Neural cell (in vitro differentiated cells): ENCODE measurements around the gene CCSER2. TPM values are rescaled to one million over a fixed set of nuclear protein-coding genes. Genes with fewer than 3 reads are reported as not detected.

ENCODE experiments used
- H2AFZ ChIP-seq: fragments of 200-600, 300-800 bp; sonication (generic), shearing (Covaris generic); 2 replicates; pipeline ENCODE4 v1.6.0; 2014; ENCODE audit warnings: low read depth, mild to moderate bottlenecking, antibody characterized with exemption, low read length, moderate library complexity
- H3F3A ChIP-seq: fragments of 200-600 bp; shearing (Covaris generic); 2 replicates; pipeline ENCODE4 v1.6.1; 2016; ENCODE audit warnings: mild to moderate bottlenecking, moderate library complexity, mixed read lengths, antibody characterized with exemption, low read length; ENCODE audit not compliant: insufficient read depth, poor library complexity, severe bottlenecking
- H3K27ac ChIP-seq: fragments of 200-600, 300-800 bp; sonication (generic), shearing (Covaris generic); 2 replicates; pipeline ENCODE4 v1.5.1; 2014; ENCODE audit warnings: mild to moderate bottlenecking, low read length, moderate library complexity
- H3K27me3 ChIP-seq: fragments of 300-800, 200-600 bp; sonication (generic), shearing (Covaris generic); 2 replicates; pipeline ENCODE4 v1.6.0; 2014; ENCODE audit warnings: mild to moderate bottlenecking, low read depth, low read length, moderate library complexity; ENCODE audit not compliant: insufficient read depth
- H3K36me3 ChIP-seq: fragments of 300-800, 200-600 bp; sonication (generic), shearing (Covaris generic); 2 replicates; pipeline ENCODE4 v1.5.1; 2014; ENCODE audit warnings: mild to moderate bottlenecking, antibody characterized with exemption, low read length, moderate library complexity; ENCODE audit not compliant: insufficient read depth
- H3K4me2 ChIP-seq: fragments of 300-800, 200-600 bp; sonication (generic), shearing (Covaris generic); 2 replicates; pipeline ENCODE4 v1.6.0; 2014; ENCODE audit warnings: mild to moderate bottlenecking, low read length
- H3K4me3 ChIP-seq: fragments of 300-800, 200-600 bp; sonication (generic), shearing (Covaris generic); 2 replicates; pipeline ENCODE4 v1.5.1; 2014; ENCODE audit warnings: mild to moderate bottlenecking, low read length, moderate library complexity
- H3K79me2 ChIP-seq: fragments of 200-600 bp; shearing (Covaris generic); replicated peaks from 2 replicates; pipeline ENCODE4 v1.6.0; 2014; ENCODE audit warnings: mild to moderate bottlenecking, low read length, moderate library complexity; ENCODE audit not compliant: insufficient read depth
- H3K9ac ChIP-seq: fragments of 300-800, 200-600 bp; sonication (generic), shearing (Covaris generic); 2 replicates; pipeline ENCODE4 v1.6.1; 2016; ENCODE audit warnings: mild to moderate bottlenecking, low read length, mixed read lengths
- H3K9me2 ChIP-seq: fragments of 200-600 bp; shearing (Covaris generic); 2 replicates; pipeline ENCODE4 v1.6.1; 2016; ENCODE audit warnings: mild to moderate bottlenecking, low read length, mixed read lengths; ENCODE audit not compliant: insufficient read depth
- H3K9me3 ChIP-seq: fragments of 200-600, 300-800 bp; sonication (generic), shearing (Covaris generic); 2 replicates; pipeline ENCODE4 v1.6.1; 2016; ENCODE audit warnings: mild to moderate bottlenecking, mixed run types, low read length, moderate library complexity, mixed read lengths
- H4K20me1 ChIP-seq: fragments of 200-600 bp; shearing (Covaris generic); 2 replicates; pipeline ENCODE4 v1.6.1; 2016; ENCODE audit warnings: mild to moderate bottlenecking, mixed run types; ENCODE audit not compliant: insufficient read depth
- CTCF ChIP-seq: fragments of 450-650 bp; IDR thresholded peaks from 2 replicates; pipeline ENCODE4 v1.5.1; 2014; ENCODE audit warnings: antibody characterized with exemption, mild to moderate bottlenecking, moderate library complexity; ENCODE audit not compliant: poor library complexity, severe bottlenecking
- EP300 ChIP-seq: fragments of 450-650 bp; conservative IDR thresholded peaks from 2 replicates; pipeline ENCODE4 v1.6.1; 2014; ENCODE audit warnings: antibody characterized with exemption, mild to moderate bottlenecking, moderate library complexity; ENCODE audit not compliant: poor library complexity, severe bottlenecking
- EZH2 ChIP-seq: fragments of 200-600, 300-800 bp; shearing (Covaris generic), sonication (generic); IDR thresholded peaks from 2 replicates; pipeline ENCODE4 v1.6.1; 2014; ENCODE audit warnings: antibody characterized with exemption, low read length, borderline replicate concordance, mild to moderate bottlenecking; ENCODE audit not compliant: insufficient read depth, poor library complexity, severe bottlenecking
- MXI1 ChIP-seq: fragments of 450-650 bp; conservative IDR thresholded peaks from 2 replicates; pipeline ENCODE4 v1.6.1; 2014; ENCODE audit warnings: antibody characterized with exemption, mild to moderate bottlenecking; ENCODE audit not compliant: poor library complexity, severe bottlenecking
- POLR2AphosphoS5 ChIP-seq: IDR thresholded peaks from 2 replicates; pipeline ENCODE4 v1.6.1; 2012
- RAD21 ChIP-seq: fragments of 450-650 bp; conservative IDR thresholded peaks from 2 replicates; pipeline ENCODE4 v1.6.1; 2014; ENCODE audit warnings: antibody characterized with exemption, mild to moderate bottlenecking, moderate library complexity
- REST ChIP-seq: IDR thresholded peaks from 2 replicates; pipeline ENCODE4 v1.6.1; 2012; ENCODE audit warnings: borderline replicate concordance
- SMC3 ChIP-seq: fragments of 450-650 bp; conservative IDR thresholded peaks from 2 replicates; pipeline ENCODE4 v1.6.1; 2014; ENCODE audit warnings: antibody characterized with exemption, mild to moderate bottlenecking, moderate library complexity; ENCODE audit not compliant: poor library complexity
- TAF1 ChIP-seq: IDR thresholded peaks from 2 replicates; pipeline ENCODE4 v1.6.1; 2012; ENCODE audit warnings: low read depth
- polyA plus RNA-seq: library from polyadenylated mRNA; depleted of rRNA; stranded (reverse); fragments of >200 nt; gene quantifications from 2 replicates; pipeline ENCODE4 v1.2.3, GENCODE V29; 2014

CCSER2 gene
- polyA plus RNA-seq, 1 donor from 2014 or later, result 38.3 TPM

- Histone ChIP-seq H2AFZ (no peak overlapping the region), H3K27me3 (no peaks in the 10 kb centered on the region), H3K4me3 (no peak overlapping the region), H3K9ac (no peak overlapping the region), H3K9me2 (no peaks in the 10 kb centered on the region), H3F3A (no peaks in the 10 kb centered on the region), H3K36me3 (no peaks in the 10 kb centered on the region), H4K20me1 (peaks cover 4% of the 10 kb centered on the region), H3K79me2 (peaks cover 81% of the 10 kb centered on the region), H3K27ac (no peak overlapping the region), H3K4me2 (no peak overlapping the region), H3K9me3 (no peaks in the 10 kb centered on the region)
- TF ChIP-seq EP300 (no peak), REST (no peak), MXI1 (no peak), RAD21 (no peak), CTCF (no peak), TAF1 (no peak), EZH2 (no peak), POLR2AphosphoS5 (no peak), SMC3 (no peak)
Observed at GRCh38 chr10:84340187-84340586, 11.8 kb downstream of the CCSER2 start.

- Histone ChIP-seq H3K9me2 (no peaks in the 10 kb centered on the region), H3K27me3 (no peaks in the 10 kb centered on the region), H3K9me3 (no peaks in the 10 kb centered on the region), H3F3A (no peaks in the 10 kb centered on the region), H3K79me2 (peaks cover 79% of the 10 kb centered on the region), H4K20me1 (peaks cover 4% of the 10 kb centered on the region), H3K9ac (no peak overlapping the region), H2AFZ (no peak overlapping the region), H3K4me2 (no peak overlapping the region), H3K4me3 (no peak overlapping the region), H3K36me3 (no peaks in the 10 kb centered on the region), H3K27ac (no peak overlapping the region)
- TF ChIP-seq MXI1 (no peak), CTCF (no peak), TAF1 (no peak), SMC3 (no peak), POLR2AphosphoS5 (no peak), RAD21 (no peak), EZH2 (no peak), EP300 (no peak), REST (no peak)
Observed at GRCh38 chr10:84340632-84341537, 12.5 kb downstream of the CCSER2 start.
